ENCODE results near the gene MARK4.
"Not testable (repeated sequence)": the region's sequence is repeated elsewhere in the genome, so short reads cannot be mapped to it uniquely, and the experiment has no call there.

The MARK4 gene

GRCh38 chr19:45307361-45307760 lies 56.3 kb downstream of the MARK4 start:
- DNase-seq: no peak

- not testable (repeated sequence) for DNase-seq
These were observed 58.3 kb downstream of the MARK4 start for GRCh38 chr19:45309322-45309721.

DNA sequence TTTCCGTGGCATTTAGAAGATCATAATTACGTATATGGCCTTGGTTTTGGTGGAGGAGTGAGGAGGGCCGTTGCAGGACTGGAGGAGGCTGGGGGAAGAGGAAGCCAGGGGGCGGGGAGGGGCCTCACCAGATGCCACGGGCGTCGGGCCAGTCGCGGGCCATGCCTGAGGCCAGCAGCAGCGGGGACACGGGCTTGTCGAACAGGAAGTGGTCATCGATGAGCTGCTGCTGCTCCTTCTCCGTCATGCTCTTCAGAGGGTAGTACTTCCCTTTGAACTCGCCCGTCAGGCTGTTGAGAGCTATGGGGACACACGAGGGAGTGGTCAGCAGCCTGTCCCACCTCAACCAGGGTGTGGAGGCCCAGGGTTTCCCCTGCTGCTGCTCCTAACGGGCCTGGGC lies 60.5 kb downstream of the MARK4 start:
- no peak for DNase-seq

DNA sequence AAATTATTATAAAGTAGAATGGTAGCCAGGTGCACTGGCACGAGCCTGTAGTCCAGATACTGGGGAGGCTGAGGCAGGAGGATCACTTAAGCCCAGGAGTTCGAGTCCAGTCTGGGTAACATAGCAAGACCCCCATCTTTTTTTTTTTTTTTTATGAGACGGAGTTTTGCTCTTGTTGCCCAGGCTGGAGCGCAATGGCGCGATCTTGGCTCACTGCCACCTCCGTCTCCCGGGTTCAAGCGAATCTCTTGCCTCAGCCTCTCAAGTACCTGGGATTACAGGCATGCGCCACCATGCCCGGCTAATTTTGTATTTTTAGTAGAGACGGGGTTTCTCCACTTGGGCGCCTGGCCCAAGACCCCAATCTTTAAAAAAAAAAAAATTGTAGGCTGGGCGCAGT lies 61.2 kb downstream of the MARK4 start:
- not testable (repeated sequence) for DNase-seq

DNA sequence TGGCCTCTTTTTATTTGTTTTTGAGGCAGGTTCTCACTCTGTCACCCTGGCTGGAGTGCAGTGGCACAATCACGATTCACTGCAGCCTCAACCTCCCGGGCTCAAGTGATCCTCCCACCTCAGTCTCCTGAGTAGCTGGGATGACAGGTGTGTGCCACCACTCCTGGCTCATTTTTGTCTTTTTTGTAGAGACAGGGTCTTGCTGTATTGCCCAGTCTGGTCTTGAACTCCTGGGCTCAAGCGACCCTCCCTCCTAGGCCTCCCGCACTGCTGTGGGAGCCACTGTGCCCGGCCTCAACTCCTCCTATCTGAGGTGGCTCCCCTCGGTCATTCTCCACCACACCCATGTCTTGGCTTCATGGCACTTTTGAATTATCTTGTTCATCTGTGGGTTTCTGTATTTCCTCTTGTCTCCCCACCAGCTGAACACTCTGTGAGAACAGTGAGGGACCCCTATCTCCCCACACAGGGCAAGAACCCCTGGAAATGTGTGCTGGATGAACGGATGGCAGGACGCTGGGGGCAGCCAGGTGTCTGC lies 63.7 kb downstream of the MARK4 start:
- no peak for DNase-seq

- DNase-seq: no peak
These were observed 64.2 kb downstream of the MARK4 start for GRCh38 chr19:45315304-45315703.

DNA sequence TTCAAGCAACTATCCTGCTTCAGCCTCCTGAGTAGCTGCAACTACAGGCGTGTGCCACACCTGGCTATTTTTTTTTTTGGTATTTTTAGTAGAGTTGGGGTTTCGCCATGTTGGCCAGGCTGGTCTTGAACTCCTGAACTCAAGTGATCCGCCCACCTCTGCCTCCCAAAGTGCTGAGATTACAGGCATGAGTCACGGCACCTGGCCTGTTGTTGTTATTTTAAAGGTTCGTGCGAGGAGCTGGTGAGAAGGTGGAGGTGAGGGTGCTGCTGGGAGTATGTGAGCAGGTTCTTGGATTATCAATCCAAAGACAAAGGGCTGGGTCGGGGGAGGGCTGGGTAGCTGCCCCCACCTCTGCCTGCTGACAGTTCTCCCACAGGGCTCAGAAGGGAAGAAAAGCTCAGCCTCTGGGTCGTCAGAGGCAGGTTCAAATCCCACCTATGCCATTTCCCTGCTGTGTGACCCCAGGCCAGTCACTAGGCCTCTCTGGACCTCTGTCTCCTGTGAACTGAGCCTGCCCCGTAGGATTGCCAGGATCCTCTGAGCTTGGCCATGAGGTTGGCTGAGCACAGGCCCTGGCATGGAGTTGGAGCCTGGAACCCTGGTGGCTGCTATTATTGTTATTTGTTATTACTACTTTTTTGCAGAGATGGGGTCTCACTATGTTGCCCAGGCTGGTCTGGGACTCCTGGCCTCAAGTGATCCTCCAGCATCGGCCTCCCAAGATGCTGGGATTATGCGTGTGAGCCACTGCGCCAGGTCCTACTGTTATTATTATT lies 70.1 kb downstream of the MARK4 start:
- no peak for DNase-seq

GRCh38 chr19:45321848-45322247 lies 70.8 kb downstream of the MARK4 start:
- DNase-seq: no peak

- DNase-seq: no peak
These were observed 71.2 kb downstream of the MARK4 start for GRCh38 chr19:45322311-45322710.

DNA sequence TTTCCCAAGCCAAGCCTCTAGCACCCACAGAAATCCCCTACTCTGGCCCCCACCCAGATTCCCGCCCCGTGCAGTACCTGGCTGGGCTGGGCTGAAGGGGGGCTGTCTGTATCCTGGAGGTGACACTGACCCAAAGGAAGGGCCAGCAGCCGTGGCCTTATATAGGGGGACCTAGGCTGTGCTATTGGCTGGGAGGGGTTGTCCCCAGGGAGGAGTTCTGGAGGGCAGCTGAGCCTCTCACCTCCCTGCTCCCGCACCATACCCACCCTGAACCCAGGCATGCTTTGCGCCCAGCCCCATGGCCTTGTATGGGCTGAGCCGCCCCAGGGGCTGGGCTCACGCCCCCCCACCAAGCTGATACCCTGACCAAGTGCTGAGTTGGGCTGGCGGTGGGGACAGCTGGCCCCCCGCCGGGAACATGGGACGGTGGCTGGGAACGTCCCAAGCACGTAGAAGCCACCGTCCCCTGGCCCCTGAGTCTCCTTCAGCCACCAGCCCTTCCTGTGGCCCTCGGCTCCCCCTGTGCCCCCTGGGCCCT lies 71.7 kb downstream of the MARK4 start, which contains the start of gene CKM:
Gene CKM (minus strand): TSS at position 132 of the 538 bp plus-strand sequence. CDS start 3,162 bp downstream, outside the sequence.
- no peak for DNase-seq

DNA sequence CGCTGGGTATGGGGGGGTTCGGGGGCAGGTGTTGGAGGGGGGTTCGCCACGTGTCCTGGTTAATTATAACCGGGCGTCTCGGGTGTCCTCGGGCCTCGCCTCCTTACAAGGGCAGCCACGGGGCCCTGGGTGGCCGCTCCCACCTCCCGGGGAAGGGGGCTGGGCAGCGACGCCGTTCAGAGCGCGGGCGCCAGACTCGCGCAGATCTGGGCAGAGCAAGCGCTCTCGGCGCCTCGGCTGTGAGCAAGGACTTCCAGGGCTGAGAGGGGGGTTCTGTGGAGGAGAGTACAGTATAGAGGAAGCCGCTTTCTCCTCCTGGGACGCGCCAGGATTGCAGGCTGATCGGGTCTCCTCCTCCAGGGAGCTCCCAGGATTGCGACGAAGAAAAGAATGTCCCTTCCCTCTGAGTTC lies 72.6 kb downstream of the MARK4 start:
- no peak for DNase-seq

DNA sequence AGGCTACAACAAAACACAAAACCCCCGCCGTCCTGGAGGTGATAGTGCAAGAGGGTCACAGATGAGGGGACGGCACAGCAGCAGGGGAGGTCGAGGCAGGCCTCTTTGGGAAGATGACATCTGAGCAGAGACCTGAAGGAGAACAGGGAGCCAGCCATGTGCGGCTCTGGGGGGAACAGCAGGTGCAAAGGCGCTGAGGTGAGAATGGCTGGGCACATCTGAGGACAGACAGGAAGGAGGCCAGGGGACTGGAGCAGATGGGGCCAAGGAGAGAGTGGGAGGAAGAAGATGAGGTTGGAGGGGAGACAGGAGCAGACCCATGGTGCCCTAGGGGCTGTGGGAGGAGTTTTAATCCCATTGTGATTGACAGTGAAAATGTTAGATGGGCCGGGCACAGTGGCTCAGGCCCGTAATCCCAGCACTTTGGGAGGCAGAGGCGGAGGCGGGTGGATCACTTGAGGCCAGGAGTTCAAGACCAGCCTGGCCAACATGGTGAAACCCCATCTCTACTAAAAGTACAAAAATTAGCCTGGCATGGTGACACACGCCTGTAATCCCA lies 73.4 kb downstream of the MARK4 start:
- DNase-seq: no peak

DNA sequence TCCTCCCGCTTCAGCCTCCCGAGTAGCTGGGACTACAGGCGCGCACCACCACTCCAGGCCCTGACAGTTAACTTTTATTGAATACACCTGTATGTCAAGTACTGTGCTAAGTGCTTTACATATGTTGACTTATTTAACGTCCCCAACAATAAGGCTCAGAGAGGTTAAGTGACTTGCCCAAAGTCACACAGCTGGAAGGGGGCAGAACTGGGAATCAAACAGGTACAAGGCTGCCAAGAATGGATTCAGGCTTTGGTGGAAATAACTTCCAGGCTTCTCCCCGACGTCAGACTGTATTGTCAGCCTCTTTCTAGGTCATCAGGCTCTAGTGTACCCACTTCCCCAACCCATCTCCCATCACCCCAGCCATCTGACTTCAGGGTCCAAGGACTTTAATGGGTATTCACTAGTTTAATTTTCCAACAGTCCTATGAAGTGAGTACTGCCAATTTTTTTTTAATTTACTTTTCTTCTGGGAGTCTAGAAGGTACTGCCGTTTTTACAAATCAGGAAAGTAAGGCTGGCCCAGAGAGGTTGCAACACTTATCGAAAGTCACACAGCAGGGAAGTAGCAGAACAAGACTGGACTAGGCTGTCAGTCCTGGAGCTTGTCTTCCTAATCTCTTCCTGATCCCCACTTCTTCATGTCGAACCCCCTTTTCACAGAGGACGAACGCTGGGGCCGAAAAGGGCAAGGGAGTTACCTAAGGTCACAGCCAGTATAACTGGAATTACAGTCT lies 76.5 kb downstream of the MARK4 start:
- no peak for DNase-seq

- no peak for DNase-seq
These were observed 80.3 kb downstream of the MARK4 start for GRCh38 chr19:45331411-45331810.

- no peak for DNase-seq
These were observed 82.7 kb downstream of the MARK4 start for GRCh38 chr19:45333609-45334303.

GRCh38 chr19:45334881-45335280 lies 83.8 kb downstream of the MARK4 start:
- DNase-seq: not testable (repeated sequence)

DNA sequence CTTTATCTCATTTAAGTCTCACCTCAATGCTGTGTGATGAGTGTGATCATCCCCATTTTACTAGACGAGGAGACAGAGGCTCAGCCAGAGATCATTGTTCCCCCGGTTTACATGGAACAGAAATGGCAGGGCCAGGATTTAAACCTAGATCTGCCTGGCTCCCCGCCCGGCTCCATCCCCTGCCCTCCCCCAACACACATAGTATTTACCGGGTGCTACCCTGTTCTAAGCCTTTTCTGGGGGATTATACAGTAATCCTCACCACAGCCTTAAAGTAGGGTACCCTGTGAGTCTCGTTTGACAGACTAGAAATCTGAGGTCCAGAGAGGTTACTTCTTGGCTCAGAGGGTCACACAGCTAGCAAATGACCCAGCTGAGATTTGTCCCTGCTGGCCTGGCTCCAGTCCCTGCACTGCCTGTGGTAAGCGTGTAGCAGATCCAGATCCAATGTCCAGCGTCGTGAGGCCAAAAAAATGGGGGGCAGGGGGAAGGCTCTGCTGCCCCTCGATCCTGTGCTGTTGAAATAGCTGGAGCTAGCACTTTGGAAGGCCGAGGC lies 85.7 kb downstream of the MARK4 start:
- no peak for DNase-seq

GRCh38 chr19:45339629-45340028 lies 88.6 kb downstream of the MARK4 start:
- no peak for DNase-seq

DNA sequence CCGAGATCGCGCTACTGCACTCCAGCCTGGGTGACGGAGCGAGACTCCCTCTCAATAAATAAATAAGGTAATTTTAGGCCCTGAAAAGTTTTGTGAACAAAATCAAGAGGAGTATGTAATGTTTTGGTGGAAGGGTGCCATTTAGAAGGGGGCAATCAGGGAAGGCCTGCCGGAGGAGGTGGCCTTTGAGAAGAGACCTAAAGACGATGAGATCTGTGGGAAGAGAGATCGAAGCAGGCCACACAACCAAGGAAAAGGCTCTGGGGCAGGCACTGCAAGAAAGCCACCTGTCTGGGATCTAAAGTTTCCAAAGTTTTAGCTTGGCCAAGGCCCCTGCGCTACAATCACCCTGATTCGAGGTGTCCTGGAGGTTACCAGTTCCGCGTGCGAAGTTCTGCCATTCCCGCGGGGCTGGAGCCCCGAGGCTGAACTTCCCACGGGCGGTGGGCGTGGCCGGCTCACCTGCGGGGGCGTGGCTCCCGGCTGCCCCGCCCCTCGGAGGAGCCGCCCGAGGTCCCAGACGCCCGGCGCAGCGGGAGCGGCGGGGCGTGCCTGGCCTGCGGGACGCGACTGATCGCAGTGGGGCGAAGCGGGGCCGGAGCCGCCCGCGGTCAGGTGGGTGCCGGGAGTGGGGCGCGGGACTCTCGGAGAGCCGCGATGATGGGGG lies 89.3 kb downstream of the MARK4 start, which contains the start of gene KLC3:
Gene KLC3 (plus strand): TSS at position 519 of the 667 bp plus-strand sequence. CDS start 4,792 bp downstream, outside the sequence.
- peak; percentile 12 to 37 for DNase-seq

DNA sequence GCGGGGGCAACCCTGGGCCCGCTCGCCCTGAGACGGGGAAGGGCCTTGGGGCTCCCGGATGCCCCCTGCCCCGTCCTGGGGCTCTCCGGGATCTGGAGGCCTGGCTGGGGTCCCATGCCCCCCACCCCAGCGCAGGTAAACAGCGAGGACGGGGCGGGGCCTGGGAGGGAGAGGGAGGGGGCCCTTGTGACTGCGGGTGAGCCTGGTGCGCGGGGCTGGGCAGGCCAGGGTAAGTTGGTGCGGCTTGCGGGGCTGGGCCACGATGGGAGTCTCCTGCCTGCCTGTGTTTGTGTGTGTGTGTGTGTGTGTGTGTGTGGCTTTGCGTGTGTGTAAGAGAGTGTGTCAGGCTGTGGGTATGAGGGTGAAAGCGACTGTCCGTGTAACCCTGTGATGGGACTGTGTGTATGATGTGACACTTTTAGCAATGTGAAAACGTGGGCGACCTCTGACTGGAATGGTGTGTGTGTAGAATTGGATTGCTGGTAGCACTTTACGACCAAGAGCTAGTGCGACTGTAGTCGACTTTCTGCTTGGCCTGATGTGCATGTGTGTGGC lies 89.9 kb downstream of the MARK4 start:
- no peak for DNase-seq

GRCh38 chr19:45342911-45343310 lies 91.8 kb downstream of the MARK4 start:
- DNase-seq: no peak
